Left renal pelvis (tissue), 4 donors: ENCODE results near the gene TLX1. TPM values are rescaled to one million over a fixed set of nuclear protein-coding genes. Genes with fewer than 3 reads are reported as not detected.

ENCODE experiments used
- DNase-seq, 4 donors: peaks; one replicate each; pipeline ENCODE4 v3.0.0-alpha.2; 2013; ENCODE audit warnings: low read depth in 4 of 4, low spot score in 3 of 4
- polyA plus RNA-seq, 4 donors: library from polyadenylated mRNA; unstranded; fragments of 120-200 nt; gene quantifications; one replicate each; pipeline ENCODE4 v1.2.1, GENCODE V29; 2013; ENCODE audit not compliant: insufficient read length in 4 of 4

The TLX1 gene
- polyA plus RNA-seq, 4 donors: 0.10 to 0.24 TPM; not detected in 2

GRCh38 chr10:101111547-101111946 is 19.6 kb upstream of the TLX1 start:
- DNase-seq: no peak

DNA sequence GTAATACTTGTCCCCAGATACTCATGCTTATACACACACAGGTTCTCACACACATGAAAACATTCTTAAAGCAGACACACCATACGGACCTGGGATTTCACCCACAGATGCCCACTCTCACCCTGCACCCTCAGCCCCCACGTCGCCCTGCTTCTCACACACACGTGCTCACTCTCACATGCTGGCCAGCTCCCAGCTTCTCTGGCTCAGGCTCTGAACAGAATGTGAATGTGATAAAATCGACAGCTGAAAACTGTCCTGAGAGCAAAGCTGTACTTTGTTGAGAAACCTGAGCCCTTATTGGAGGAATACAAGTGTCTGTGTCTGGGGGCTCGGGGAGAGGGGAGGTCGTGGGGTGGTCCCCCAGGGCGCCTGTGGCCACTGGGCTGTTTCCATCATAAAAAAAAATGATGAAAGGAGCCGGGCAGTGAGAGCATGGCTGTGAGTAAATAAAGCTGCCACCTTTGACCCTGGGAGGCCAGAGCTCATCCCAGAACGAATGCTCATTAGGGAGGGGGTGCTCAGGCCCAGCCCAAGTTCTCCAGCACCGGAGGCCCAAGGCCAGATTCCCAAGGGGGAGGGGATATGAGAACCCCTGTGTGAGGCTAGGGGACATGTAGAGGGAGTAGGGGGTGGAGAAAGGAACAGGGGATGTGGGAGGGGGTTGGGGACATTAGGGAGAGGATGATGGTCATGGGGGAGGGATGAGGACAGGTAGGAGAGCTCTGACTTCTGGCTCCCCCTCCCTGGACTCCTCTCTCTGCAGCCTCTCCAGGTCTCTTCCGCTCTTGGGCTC is 18.1 kb upstream of the TLX1 start:
- no peak for DNase-seq

GRCh38 chr10:101113890-101114403 is 17.2 kb upstream of the TLX1 start:
- no peak for DNase-seq

DNA sequence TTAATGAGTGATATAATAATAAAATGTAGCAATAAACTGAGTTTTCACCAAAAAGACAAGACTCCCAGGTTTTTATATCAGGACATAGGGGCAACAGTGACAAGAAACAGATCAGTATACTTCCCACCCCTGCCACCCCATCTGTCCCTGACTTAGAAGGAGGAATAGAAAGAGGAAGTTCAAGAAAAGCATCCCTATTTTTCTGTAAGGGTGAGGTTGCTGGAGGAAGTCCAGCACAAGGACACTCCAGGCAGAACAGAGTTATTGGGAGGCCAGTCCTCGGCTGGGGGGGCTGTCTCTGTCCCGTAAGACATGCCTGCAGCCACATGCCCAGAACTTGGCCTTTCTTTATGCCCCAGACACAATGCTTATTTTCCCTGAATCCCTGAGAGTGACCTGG is 16.5 kb upstream of the TLX1 start:
- no peak for DNase-seq

GRCh38 chr10:101116754-101117153 is 14.3 kb upstream of the TLX1 start:
- DNase-seq: no peak

DNA sequence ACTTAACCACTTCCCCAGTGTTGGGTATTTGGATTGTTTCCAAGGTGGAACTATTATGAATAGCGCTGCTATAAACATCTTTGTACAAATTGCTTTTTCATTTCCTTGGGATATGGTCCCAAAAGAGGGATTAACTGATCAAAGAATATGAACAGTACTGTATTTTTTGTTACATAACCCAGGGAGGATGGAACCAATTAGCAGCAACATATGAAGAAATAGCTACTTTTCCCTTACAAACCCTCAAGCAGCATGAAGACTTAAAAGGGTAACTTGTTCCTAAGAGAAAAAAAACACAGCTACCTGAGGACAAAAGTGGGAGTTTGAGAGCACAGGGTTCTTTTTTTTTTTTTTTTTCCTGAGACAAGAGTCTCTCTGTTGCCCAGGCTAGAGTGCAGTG is 13.1 kb upstream of the TLX1 start:
- DNase-seq: no peak

- no peak for DNase-seq
These were observed 10.6 kb upstream of the TLX1 start for GRCh38 chr10:101120520-101120883.

- no peak for DNase-seq
These were observed 10.0 kb upstream of the TLX1 start for GRCh38 chr10:101120884-101121653.

- no peak for DNase-seq
These were observed 9.5 kb upstream of the TLX1 start for GRCh38 chr10:101121654-101122031.

DNA sequence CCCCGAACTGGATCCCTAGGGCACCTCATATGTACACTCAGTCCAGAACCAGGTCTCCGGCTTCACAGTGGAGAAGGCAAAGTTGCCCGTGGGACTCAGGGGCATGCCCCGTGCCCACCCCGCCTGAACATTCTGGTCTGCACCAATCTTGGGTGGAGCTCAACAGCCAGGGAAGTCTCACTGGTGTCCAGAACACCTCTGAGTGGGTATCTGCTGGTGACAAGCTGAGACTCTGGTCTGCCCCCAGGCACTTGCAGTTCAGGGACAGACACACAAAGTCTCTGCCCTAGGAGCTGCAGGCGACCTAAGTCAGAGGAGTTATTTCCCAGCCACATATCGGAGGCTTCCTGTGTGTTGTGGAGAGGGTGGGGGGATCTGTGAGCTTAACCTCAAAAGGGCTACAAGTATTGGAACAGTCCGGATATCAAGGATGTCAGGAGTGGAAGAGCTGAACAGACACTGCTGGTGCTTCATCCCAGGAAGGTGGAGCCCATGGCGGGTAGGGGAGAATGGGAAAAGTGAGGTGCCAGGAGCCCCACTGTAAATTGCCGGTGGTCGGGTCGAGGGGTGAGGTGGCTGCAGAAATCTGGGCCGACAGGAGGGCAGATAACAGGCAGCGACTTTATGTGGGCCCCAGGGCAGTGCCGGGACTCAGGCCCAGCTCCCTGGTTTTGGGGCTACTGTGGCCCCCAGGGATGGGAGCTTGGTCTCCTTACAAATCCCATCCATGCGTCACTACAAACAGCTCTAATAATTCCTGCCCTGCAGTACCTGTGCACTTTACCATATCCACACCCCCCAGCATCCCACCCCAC is 8.6 kb upstream of the TLX1 start:
- no peak for DNase-seq

- DNase-seq: no peak
These were observed 7.8 kb upstream of the TLX1 start for GRCh38 chr10:101123085-101123814.

- no peak for DNase-seq
These were observed 7.1 kb upstream of the TLX1 start for GRCh38 chr10:101123815-101124617.

DNA sequence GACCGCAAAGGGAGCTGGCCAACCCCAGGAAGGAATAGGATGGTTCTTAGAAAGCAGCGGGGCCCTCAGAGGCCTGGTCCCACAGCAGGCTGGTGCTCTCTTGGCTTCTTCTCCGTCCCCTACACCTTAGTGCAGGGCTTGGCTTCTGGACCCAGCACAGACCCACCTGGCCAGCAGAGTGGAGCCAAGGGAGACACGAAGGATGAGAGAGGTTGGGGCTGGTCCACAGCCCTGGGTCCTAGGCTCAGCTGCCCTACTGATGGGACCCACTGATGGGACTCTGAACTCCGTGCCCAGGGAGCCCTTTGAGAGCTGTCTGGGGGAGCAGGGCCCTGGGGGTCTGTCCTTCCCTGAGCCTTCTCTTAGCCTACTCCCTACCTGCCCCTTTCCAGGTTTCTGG is 6.2 kb upstream of the TLX1 start:
- no peak for DNase-seq

- no peak for DNase-seq
These were observed 4.1 kb upstream of the TLX1 start for GRCh38 chr10:101126684-101127628.

DNA sequence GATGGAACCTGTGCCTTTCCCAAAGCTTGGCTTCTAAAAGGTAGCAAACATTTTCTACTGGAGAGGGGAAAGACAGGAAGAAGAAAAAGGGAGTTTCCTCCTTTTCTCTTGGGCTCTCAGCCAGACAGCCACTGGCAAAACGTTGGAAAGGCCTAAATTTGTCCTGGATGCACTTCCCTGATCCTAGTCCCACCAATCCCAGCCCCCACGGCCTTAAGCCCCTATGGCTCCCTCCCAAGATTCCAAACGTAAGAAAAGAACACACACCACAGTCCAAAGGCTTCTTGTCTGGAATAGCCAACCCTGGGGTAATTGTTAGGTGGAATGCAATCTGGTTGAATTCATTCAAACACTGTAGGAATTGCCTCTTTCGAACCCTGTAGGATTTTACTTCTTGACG is 959 bp upstream of the TLX1 start:
- no peak for DNase-seq

DNA sequence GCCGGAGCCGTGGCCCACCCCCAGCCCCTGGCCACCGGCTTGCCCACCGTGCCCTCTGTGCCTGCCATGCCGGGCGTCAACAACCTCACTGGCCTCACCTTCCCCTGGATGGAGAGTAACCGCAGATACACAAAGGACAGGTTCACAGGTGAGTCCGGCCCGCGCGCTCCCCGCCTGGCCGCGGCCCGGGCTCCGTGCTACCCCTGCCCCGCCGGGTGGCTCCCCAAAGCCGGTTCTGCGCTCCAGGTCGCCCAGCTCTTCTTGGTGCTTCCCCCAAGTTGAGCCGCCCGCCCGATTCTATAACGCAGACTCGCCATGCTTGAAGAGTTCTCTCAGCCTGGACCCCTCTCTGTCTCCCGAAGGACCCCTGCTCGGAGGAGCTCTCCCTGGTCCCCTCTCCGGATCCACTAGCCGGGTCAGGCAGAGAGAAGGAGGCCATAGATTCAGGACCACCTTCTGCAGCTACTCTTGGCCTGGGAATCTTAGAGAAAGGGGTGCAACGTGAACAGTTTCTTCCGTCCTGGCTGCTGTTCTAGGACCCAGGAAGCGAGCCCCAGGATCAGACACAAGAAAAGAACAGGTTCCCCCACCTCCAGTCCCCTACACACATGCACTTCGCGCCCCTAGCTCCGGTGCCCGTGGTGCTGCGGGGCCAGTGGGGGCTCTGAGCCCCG is 999 bp downstream of the TLX1 start:
- DNase-seq: no peak

GRCh38 chr10:101132636-101133473 is 1.8 kb downstream of the TLX1 start:
- DNase-seq: no peak
